Liver (tissue), 9 donors: ENCODE data around the gene C1orf210. TPM values are rescaled to one million over a fixed set of nuclear protein-coding genes. Genes with fewer than 3 reads are reported as not detected.

Experiments
- DNase-seq: peaks from one replicate; pipeline ENCODE4 v3.0.0-alpha.2; 2017; ENCODE audit warnings: low spot score
- H3K27ac ChIP-seq, 2 donors: one replicate each; pipeline ENCODE4 v1.7.0; 2013; ENCODE audit warnings: inconsistent platforms in 2 of 2, low read length in 2 of 2, control low read depth in 1 of 2, low read depth in 1 of 2, mild to moderate bottlenecking in 1 of 2
- H3K27me3 ChIP-seq, 4 donors: one replicate each; pipeline versions ENCODE4 v1.6.1 to v1.7.0; 2013; ENCODE audit warnings: low read length in 3 of 4, inconsistent platforms in 1 of 4, mild to moderate bottlenecking in 1 of 4, moderate library complexity in 1 of 4; ENCODE audit not compliant: control insufficient read depth in 4 of 4, insufficient read depth in 4 of 4
- H3K36me3 ChIP-seq, 4 donors: one replicate each; pipeline versions ENCODE4 v1.6.1 to v1.7.0; 2013; ENCODE audit warnings: low read length in 3 of 4, mild to moderate bottlenecking in 3 of 4, low read depth in 1 of 4, moderate library complexity in 1 of 4; ENCODE audit not compliant: control insufficient read depth in 4 of 4, insufficient read depth in 3 of 4
- H3K4me1 ChIP-seq, 4 donors: one replicate each; pipeline versions ENCODE4 v1.6.1 to v1.7.0; 2013; ENCODE audit warnings: low read length in 3 of 4, mild to moderate bottlenecking in 3 of 4, moderate library complexity in 1 of 4; ENCODE audit not compliant: control insufficient read depth in 4 of 4, insufficient read depth in 4 of 4
- H3K4me3 ChIP-seq, 3 donors: one replicate each; pipeline versions ENCODE4 v1.6.1 to v1.7.0; 2013; ENCODE audit warnings: low read length in 3 of 3, control low read depth in 1 of 3, low read depth in 1 of 3, mild to moderate bottlenecking in 1 of 3
- H3K9ac ChIP-seq, 2 donors: one replicate each; pipeline ENCODE4 v1.7.0; 2013; ENCODE audit warnings: low read length in 2 of 2, mild to moderate bottlenecking in 2 of 2, moderate library complexity in 2 of 2, control low read depth in 1 of 2, low read depth in 1 of 2
- H3K9me3 ChIP-seq, 4 donors: one replicate each; pipeline versions ENCODE4 v1.6.1 to v1.7.0; 2013; ENCODE audit warnings: low read length in 3 of 4; ENCODE audit not compliant: control insufficient read depth in 4 of 4
- EGR1 ChIP-seq, 2 donors: IDR thresholded peaks; 2 replicates each; pipeline ENCODE4 v1.6.1; 2016 to 2018; ENCODE audit warnings: antibody characterized with exemption in 2 of 2, low read depth in 2 of 2
- FOXA1 ChIP-seq: IDR thresholded peaks from 2 replicates; pipeline ENCODE4 v1.6.1; 2016; ENCODE audit warnings: antibody characterized with exemption
- FOXA2 ChIP-seq: IDR thresholded peaks from 2 replicates; pipeline ENCODE4 v1.6.1; 2016; ENCODE audit warnings: antibody characterized with exemption
- GABPA ChIP-seq, 2 donors: IDR thresholded peaks in 1 of 2; conservative IDR thresholded peaks in 1 of 2; 2 replicates each; pipeline ENCODE4 v1.6.1; 2016; ENCODE audit warnings: antibody characterized with exemption in 2 of 2, mild to moderate bottlenecking in 1 of 2, moderate library complexity in 1 of 2
- HNF4A ChIP-seq, 2 donors: conservative IDR thresholded peaks; 2 replicates each; pipeline ENCODE4 v1.6.1; 2016; ENCODE audit warnings: antibody characterized with exemption in 2 of 2, mild to moderate bottlenecking in 2 of 2
- HNF4G ChIP-seq: IDR thresholded peaks from 2 replicates; pipeline ENCODE4 v1.6.1; 2016; ENCODE audit warnings: antibody characterized with exemption
- JUND ChIP-seq, 2 donors: IDR thresholded peaks; 2 replicates each; pipeline ENCODE4 v1.6.1; 2016; ENCODE audit warnings: antibody characterized with exemption in 2 of 2
- NR2F2 ChIP-seq: IDR thresholded peaks from 2 replicates; pipeline ENCODE4 v1.6.1; 2016; ENCODE audit warnings: antibody characterized with exemption
- RAD21 ChIP-seq, 2 donors: IDR thresholded peaks; 2 replicates each; pipeline ENCODE4 v1.6.1; 2016; ENCODE audit warnings: antibody characterized with exemption in 2 of 2, mild to moderate bottlenecking in 2 of 2
- RXRA ChIP-seq, 2 donors: IDR thresholded peaks; 2 replicates each; pipeline ENCODE4 v1.6.1; 2017 to 2018; ENCODE audit warnings: antibody characterized with exemption in 2 of 2, mild to moderate bottlenecking in 1 of 2
- SP1 ChIP-seq: IDR thresholded peaks from 2 replicates; pipeline ENCODE4 v1.6.1; 2018; ENCODE audit warnings: antibody characterized with exemption, mild to moderate bottlenecking
- TAF1 ChIP-seq: conservative IDR thresholded peaks from 2 replicates; pipeline ENCODE4 v1.6.1; 2016; ENCODE audit warnings: antibody characterized with exemption, mild to moderate bottlenecking
- WGBS: extraction: QIAGEN DNeasy Blood & Tissue Kit; methylation state at CpG from one replicate; pipeline ENCODE4 v1.1.7; 2013; 5-methylcytosine and 5-hydroxymethylcytosine counted together
- polyA plus RNA-seq, 2 donors: library from polyadenylated mRNA; stranded (reverse) in 1 of 2; unstranded in 1 of 2; fragments of 200-250 nt in 1 of 2; fragments of >200 nt in 1 of 2; fragmentation: Nextera tagmentation in 1 of 2; extraction: Ambion mirVana in 1 of 2; gene quantifications; one replicate each; pipeline versions ENCODE4 v1.2.1 to v1.2.3, GENCODE V29; 2013 to 2015
- total RNA-seq, 2 donors: library from RNA; depleted of rRNA; stranded (reverse); fragments of >200 nt; gene quantifications; one replicate each; pipeline ENCODE4 v1.2.3, GENCODE V29; 2014
- TF ChIP-seq, protein P1 (sequence below): IDR thresholded peaks from 2 replicates; pipeline ENCODE4 v1.6.1; 2016; ENCODE audit warnings: antibody characterized with exemption
- TF ChIP-seq, protein P2 (sequence below): IDR thresholded peaks from 2 replicates; pipeline ENCODE4 v1.6.1; 2016; ENCODE audit warnings: antibody characterized with exemption, mild to moderate bottlenecking
- TF ChIP-seq, protein P3 (sequence below): fragments of 150-350 bp; IDR thresholded peaks from 2 replicates; pipeline ENCODE4 v1.5.1; 2017; ENCODE audit warnings: improper control_type of control experiment, low read depth, low read length; ENCODE audit not compliant: missing input control
- TF ChIP-seq, protein P4 (sequence below): IDR thresholded peaks from 2 replicates; pipeline ENCODE4 v1.6.1; 2016; ENCODE audit warnings: antibody characterized with exemption
- TF ChIP-seq, protein P5 (sequence below): IDR thresholded peaks from 2 replicates; pipeline ENCODE4 v1.6.1; 2016; ENCODE audit warnings: antibody characterized with exemption
- donor health status: healthy.
- donor health status: healthy.
- donor health status: healthy.
- donor health status: healthy.
- donor health status: healthy.

Gene C1orf210
- total and polyA plus RNA-seq, 4 donors, result 0.75 to 5.0 (median 1.2) TPM

DNA sequence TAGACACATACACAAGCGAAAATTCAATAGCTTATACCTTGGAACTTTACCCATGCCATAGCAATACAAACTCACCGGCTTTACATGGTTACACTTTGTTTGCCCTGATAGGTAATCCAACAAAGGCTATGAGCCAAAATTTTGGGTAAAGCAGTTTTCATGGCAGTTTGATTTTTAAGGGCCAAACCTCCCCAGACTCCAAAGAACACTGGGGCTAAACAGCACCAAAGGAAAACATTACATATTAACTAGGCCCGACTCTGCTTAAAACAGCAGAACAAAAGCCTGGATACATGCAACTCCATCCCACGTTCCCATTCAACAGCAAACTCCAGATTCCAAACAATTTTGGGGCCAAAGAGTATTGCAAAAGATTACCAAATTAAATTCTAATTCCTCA lies 19.9 kb downstream of the C1orf210 start (continued):
- TF ChIP-seq, protein P1, sequence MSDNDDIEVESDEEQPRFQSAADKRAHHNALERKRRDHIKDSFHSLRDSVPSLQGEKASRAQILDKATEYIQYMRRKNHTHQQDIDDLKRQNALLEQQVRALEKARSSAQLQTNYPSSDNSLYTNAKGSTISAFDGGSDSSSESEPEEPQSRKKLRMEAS, result no peak

DNA sequence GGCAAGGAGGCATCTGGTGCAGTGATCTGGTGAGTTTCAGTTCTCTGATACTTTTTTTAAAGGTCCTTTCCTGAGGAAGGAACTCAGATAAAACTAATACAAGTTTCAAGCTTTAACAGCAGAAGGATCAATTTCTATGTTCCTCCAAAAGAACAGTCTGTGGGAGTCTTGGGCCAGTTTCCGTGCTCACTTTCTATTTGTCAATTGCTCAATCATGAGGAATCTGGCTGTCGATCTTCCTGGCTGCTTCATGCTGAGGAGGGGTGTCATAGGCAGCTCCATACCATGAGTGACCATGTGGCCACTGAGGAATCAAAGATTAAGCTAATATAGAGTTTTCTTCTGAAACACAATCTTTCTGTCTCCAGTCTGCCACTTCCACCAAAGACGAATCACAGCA lies 27.0 kb downstream of the C1orf210 start:
- Histone ChIP-seq H3K27ac (no peak overlapping the region), H3K9me3 (no peaks in the 10 kb centered on the region), H3K36me3 (no peaks in the 10 kb centered on the region), H3K4me1 (peaks cover 11 to 41% (median 35%) of the 10 kb centered on the region in 4 donors), H3K4me3 (no peak overlapping the region), H3K9ac (no peak overlapping the region), H3K27me3 (no peaks in the 10 kb centered on the region)
- DNase-seq, result no peak
- TF ChIP-seq, protein P2, sequence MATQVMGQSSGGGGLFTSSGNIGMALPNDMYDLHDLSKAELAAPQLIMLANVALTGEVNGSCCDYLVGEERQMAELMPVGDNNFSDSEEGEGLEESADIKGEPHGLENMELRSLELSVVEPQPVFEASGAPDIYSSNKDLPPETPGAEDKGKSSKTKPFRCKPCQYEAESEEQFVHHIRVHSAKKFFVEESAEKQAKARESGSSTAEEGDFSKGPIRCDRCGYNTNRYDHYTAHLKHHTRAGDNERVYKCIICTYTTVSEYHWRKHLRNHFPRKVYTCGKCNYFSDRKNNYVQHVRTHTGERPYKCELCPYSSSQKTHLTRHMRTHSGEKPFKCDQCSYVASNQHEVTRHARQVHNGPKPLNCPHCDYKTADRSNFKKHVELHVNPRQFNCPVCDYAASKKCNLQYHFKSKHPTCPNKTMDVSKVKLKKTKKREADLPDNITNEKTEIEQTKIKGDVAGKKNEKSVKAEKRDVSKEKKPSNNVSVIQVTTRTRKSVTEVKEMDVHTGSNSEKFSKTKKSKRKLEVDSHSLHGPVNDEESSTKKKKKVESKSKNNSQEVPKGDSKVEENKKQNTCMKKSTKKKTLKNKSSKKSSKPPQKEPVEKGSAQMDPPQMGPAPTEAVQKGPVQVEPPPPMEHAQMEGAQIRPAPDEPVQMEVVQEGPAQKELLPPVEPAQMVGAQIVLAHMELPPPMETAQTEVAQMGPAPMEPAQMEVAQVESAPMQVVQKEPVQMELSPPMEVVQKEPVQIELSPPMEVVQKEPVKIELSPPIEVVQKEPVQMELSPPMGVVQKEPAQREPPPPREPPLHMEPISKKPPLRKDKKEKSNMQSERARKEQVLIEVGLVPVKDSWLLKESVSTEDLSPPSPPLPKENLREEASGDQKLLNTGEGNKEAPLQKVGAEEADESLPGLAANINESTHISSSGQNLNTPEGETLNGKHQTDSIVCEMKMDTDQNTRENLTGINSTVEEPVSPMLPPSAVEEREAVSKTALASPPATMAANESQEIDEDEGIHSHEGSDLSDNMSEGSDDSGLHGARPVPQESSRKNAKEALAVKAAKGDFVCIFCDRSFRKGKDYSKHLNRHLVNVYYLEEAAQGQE, result no peak
- TF ChIP-seq HNF4A (conservative IDR thresholded peaks at IDR 0.05), result peak in 1 of 2 donors; percentile 18
- no peak for TF ChIP-seq FOXA1
- TF ChIP-seq RAD21 (IDR thresholded peaks at IDR 0.05), result no peak
- no peak for TF ChIP-seq GABPA (IDR thresholded peaks at IDR 0.05 in 1 of 2, conservative IDR thresholded peaks at IDR 0.05 in 1 of 2)
- WGBS, result 29% methylated on average over 3 of the region's 3 CpGs

DNA sequence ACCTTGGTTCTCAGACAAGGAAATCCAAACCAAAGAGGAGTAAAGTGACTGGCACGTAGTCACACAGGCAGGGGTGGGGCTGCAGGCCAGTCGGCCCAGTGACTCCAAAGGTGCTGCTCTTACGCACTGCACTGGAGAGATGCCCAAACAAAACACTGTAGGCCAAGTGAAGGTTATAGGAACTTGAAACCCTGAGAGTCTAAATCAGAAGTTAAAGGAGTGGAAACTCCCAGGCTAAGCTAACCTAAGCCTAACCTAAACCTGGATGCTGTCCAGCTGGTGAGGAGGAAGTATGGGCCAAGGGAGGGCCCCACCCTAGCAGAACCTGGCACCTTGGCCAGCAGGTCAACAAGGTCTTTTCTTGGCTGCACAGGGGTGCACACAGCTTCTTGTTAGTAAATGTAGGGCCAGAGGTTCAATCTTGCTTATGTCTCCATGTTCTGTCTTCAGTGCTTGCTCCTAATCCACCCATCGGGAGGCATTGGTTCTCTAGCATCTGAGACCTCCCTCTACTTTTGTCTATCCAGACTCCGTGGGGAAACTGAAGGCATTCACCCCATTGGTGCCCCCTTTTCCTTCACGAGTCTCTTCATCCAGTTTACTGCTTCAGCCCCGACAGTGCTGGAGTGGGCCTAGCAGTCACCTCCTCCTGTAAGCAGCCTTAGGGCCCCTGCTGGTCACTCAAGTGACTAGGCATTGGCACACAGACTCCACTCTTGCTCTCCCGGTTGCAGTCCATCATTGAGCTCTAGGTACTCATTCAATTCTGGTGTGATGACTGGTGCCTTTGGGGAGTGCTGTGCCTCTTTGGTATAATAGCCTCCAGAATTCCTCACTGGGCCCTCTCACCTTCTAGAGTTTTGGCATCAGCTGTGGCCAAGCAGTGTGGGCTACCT lies 28.5 kb downstream of the C1orf210 start:
- WGBS, result 69% methylated on average over 8 of the region's 8 CpGs
- no peaks in the 10 kb centered on the region for H3K9me3 ChIP-seq
- H3K27me3 ChIP-seq, result no peaks in the 10 kb centered on the region
- H3K4me1 ChIP-seq, result peaks cover 11 to 37% (median 33%) of the 10 kb centered on the region in 4 donors
- peak overlapping the region; percentile 23 to 26 for H3K27ac ChIP-seq
- H3K4me3 ChIP-seq, result no peak overlapping the region
- H3K36me3 ChIP-seq, result no peaks in the 10 kb centered on the region
- no peak for DNase-seq
- H3K9ac ChIP-seq, result no peak overlapping the region
- no peak for TF ChIP-seq EGR1 (IDR thresholded peaks at IDR 0.05; ENCODE audit: low read depth in 2 of 2)
- TF ChIP-seq FOXA1, result no peak
- TF ChIP-seq, protein P3, sequence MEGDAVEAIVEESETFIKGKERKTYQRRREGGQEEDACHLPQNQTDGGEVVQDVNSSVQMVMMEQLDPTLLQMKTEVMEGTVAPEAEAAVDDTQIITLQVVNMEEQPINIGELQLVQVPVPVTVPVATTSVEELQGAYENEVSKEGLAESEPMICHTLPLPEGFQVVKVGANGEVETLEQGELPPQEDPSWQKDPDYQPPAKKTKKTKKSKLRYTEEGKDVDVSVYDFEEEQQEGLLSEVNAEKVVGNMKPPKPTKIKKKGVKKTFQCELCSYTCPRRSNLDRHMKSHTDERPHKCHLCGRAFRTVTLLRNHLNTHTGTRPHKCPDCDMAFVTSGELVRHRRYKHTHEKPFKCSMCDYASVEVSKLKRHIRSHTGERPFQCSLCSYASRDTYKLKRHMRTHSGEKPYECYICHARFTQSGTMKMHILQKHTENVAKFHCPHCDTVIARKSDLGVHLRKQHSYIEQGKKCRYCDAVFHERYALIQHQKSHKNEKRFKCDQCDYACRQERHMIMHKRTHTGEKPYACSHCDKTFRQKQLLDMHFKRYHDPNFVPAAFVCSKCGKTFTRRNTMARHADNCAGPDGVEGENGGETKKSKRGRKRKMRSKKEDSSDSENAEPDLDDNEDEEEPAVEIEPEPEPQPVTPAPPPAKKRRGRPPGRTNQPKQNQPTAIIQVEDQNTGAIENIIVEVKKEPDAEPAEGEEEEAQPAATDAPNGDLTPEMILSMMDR, result no peak
- TF ChIP-seq FOXA2, result no peak
- TF ChIP-seq HNF4G, result no peak
- TF ChIP-seq HNF4A (conservative IDR thresholded peaks at IDR 0.05), result peak; percentile 55 to 69
- no peak for TF ChIP-seq NR2F2
- TF ChIP-seq, protein P1, result no peak
- TF ChIP-seq, protein P4, sequence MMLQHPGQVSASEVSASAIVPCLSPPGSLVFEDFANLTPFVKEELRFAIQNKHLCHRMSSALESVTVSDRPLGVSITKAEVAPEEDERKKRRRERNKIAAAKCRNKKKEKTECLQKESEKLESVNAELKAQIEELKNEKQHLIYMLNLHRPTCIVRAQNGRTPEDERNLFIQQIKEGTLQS, result no peak
- TF ChIP-seq, protein P2, result no peak
- TF ChIP-seq, protein P5, sequence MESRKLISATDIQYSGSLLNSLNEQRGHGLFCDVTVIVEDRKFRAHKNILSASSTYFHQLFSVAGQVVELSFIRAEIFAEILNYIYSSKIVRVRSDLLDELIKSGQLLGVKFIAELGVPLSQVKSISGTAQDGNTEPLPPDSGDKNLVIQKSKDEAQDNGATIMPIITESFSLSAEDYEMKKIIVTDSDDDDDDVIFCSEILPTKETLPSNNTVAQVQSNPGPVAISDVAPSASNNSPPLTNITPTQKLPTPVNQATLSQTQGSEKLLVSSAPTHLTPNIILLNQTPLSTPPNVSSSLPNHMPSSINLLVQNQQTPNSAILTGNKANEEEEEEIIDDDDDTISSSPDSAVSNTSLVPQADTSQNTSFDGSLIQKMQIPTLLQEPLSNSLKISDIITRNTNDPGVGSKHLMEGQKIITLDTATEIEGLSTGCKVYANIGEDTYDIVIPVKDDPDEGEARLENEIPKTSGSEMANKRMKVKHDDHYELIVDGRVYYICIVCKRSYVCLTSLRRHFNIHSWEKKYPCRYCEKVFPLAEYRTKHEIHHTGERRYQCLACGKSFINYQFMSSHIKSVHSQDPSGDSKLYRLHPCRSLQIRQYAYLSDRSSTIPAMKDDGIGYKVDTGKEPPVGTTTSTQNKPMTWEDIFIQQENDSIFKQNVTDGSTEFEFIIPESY, result no peak
- TF ChIP-seq RXRA (IDR thresholded peaks at IDR 0.05), result peak in 1 of 2 donors; percentile 63
- TF ChIP-seq TAF1, result no peak
- TF ChIP-seq JUND (IDR thresholded peaks at IDR 0.05), result no peak
- TF ChIP-seq RAD21 (IDR thresholded peaks at IDR 0.05), result peak in 1 of 2 donors; percentile 38
- peak; percentile 34 for TF ChIP-seq SP1
